Left ventricle myocardium inferior (tissue), 1 donor: ENCODE data around the gene ULK2. TPM values are rescaled to one million over a fixed set of nuclear protein-coding genes. Genes with fewer than 3 reads are reported as not detected.

Experiments
- DNase-seq: peaks from one replicate; pipeline ENCODE4 v3.0.0-alpha.2; 2020
- H3K27ac ChIP-seq: fragments of 200-600 bp; replicated peaks from 2 replicates; pipeline ENCODE4 v1.8.0; 2021
- H3K27me3 ChIP-seq: fragments of 200-600 bp; 2 replicates; pipeline ENCODE4 v1.8.0; 2021; ENCODE audit warnings: low read depth
- H3K36me3 ChIP-seq: fragments of 200-600 bp; 2 replicates; pipeline ENCODE4 v1.8.0; 2021
- H3K4me1 ChIP-seq: fragments of 200-600 bp; 2 replicates; pipeline ENCODE4 v1.8.0; 2021
- H3K4me3 ChIP-seq: fragments of 200-600 bp; 2 replicates; pipeline ENCODE4 v1.8.0; 2021; ENCODE audit warnings: mild to moderate bottlenecking, moderate library complexity
- H3K9me3 ChIP-seq: fragments of 200-600 bp; replicated peaks from 2 replicates; pipeline ENCODE4 v1.8.0; 2021
- intact Hi-C: fragments of 100-400 bp; cut with micrococcal nuclease; formaldehyde crosslinking; loops from one replicate; pipeline ENCODE4 v1.11.0; 2022
- total RNA-seq: library from RNA; stranded (reverse); fragmentation: NEBNext Ultra II Directional; extraction: Animal tissue kit (Norgen Biotek cat#: 25700); gene quantifications from one replicate; pipeline ENCODE4 v1.2.1, GENCODE V29; 2021
- TF ChIP-seq, protein P1 (sequence below): fragments of 200-600 bp; IDR thresholded peaks from 2 replicates; pipeline ENCODE4 v1.8.0; 2021; ENCODE audit warnings: antibody characterized with exemption, mild to moderate bottlenecking, borderline replicate concordance
- donor health status: DM: no; HTN: yes; CAD: no; lungs with severe emphysema.

The ULK2 gene
- total RNA-seq, 1 donor from 2014 or later: 19.1 TPM

DNA sequence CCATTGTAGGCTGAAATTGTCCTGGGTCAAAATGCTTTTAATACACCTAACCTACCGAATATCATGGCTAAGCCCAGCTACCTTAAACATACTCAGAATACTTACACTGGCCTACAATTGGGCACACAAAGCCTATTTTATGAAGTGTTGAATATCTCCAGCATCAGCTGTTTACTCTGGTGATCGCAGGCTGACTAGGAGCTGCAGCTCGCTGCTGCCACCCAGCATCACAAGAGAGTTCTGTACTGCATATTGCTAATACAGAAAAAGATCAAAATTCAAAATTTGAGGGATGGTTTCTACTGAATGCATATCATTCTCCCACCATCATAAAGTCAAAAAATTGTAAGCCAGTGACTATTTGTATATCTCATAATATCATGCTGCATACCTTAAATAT lies 55.3 kb downstream of the ULK2 start:
- H3K27ac ChIP-seq: no peak overlapping the region
- TF ChIP-seq, protein P1, sequence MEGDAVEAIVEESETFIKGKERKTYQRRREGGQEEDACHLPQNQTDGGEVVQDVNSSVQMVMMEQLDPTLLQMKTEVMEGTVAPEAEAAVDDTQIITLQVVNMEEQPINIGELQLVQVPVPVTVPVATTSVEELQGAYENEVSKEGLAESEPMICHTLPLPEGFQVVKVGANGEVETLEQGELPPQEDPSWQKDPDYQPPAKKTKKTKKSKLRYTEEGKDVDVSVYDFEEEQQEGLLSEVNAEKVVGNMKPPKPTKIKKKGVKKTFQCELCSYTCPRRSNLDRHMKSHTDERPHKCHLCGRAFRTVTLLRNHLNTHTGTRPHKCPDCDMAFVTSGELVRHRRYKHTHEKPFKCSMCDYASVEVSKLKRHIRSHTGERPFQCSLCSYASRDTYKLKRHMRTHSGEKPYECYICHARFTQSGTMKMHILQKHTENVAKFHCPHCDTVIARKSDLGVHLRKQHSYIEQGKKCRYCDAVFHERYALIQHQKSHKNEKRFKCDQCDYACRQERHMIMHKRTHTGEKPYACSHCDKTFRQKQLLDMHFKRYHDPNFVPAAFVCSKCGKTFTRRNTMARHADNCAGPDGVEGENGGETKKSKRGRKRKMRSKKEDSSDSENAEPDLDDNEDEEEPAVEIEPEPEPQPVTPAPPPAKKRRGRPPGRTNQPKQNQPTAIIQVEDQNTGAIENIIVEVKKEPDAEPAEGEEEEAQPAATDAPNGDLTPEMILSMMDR: no peak
- H3K27me3 ChIP-seq: no peaks in the 10 kb centered on the region
- H3K4me1 ChIP-seq: no peaks in the 10 kb centered on the region
- H3K4me3 ChIP-seq: no peak overlapping the region
- no peak for DNase-seq
- intact Hi-C loops: no loop called here
- H3K9me3 ChIP-seq: no peaks in the 10 kb centered on the region
- H3K36me3 ChIP-seq: peaks cover 39% of the 10 kb centered on the region

DNA sequence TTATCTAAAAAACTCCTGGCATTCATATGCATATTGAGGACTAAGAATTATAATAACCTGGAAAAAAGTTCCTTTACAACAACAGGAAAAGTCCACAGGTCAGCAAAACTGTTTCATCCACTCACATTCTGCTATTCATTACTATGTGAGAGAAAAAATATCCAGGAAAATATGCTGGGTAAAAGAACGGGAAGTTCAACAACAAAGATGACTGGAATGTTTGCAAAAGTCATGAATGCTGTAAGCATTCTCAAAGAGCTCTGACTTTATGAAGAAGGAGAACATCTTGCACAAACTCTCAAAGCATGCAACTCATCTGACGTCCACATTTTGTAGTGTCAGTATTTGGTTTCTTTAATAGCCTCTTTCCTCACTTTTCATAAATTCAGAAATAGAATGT lies 62.7 kb downstream of the ULK2 start:
- Histone ChIP-seq H3K9me3 (no peaks in the 10 kb centered on the region), H3K27me3 (no peaks in the 10 kb centered on the region), H3K27ac (no peak overlapping the region), H3K36me3 (peaks cover 43% of the 10 kb centered on the region), H3K4me3 (no peak overlapping the region), H3K4me1 (no peaks in the 10 kb centered on the region)
- intact Hi-C loops: no loop called here
- TF ChIP-seq, protein P1: no peak
- no peak for DNase-seq

DNA sequence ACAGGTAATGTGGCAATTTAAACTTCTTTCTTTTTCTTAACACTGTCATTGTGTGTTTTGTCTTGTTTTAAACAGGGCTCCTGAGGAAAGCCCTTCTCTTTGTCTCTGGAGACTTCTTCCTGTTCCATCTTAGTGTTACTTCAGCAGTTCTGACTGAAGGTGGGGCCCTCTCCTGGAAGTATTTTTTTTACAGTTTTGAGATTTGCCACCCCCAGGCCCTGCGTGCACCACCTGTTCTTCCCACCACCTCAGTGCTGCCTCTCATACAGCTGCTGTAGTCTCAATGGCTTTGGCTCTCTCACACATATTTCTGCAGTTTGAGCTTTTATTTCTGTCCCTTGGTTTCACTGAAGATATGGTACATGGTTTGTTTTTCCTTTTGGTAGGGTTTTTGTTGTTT lies 67.2 kb downstream of the ULK2 start:
- Histone ChIP-seq H3K4me3 (no peak overlapping the region), H3K27me3 (no peaks in the 10 kb centered on the region), H3K36me3 (peaks cover 71% of the 10 kb centered on the region), H3K27ac (no peak overlapping the region), H3K4me1 (no peaks in the 10 kb centered on the region), H3K9me3 (peaks cover 14% of the 10 kb centered on the region)
- TF ChIP-seq, protein P1: no peak
- DNase-seq: no peak
- intact Hi-C loops: no loop called here

DNA sequence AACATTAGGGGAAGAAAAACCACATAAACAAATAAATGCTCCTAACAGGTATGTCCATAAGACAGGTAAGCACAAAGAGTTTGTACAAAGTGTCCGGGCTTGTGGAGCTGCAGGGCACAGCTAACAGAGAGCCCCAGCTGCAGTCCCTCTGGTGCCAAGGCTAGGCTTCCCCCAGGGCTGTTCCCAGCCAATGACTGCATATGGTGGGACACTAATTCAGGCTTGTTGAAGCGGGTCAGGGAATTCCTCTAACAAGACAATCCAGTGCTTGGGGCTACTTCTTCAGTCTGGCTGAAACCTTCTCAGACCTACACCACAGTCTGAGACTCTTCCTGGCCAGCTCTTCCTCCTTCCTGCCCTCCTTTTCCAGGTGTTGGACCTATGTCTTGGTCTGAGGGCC lies 67.9 kb downstream of the ULK2 start:
- H3K27me3 ChIP-seq: no peaks in the 10 kb centered on the region
- H3K4me1 ChIP-seq: no peaks in the 10 kb centered on the region
- intact Hi-C loops: no loop called here
- H3K4me3 ChIP-seq: no peak overlapping the region
- H3K9me3 ChIP-seq: peaks cover 14% of the 10 kb centered on the region
- H3K27ac ChIP-seq: no peak overlapping the region
- H3K36me3 ChIP-seq: peaks cover 79% of the 10 kb centered on the region
- TF ChIP-seq, protein P1: no peak
- DNase-seq: no peak

DNA sequence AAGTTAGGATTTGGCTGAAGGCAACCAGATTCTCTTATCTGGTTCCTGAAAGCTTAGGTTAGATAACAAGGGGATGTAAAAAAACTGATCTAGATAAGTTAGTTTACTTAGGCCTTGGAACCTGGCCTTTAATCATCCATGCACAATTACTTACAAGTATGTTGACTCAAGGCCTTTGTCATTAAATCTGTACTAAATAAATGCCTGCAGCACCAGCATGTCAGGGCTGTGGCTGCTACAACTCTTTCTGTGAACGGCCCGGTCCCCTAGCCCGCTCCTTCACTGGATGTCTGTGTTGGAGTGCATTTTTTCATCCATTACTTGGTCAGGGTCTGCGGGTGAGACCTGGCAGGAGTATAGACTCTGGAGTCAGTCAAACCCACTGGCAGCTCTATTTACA lies 71.3 kb downstream of the ULK2 start:
- TF ChIP-seq, protein P1: no peak
- Histone ChIP-seq H3K36me3 (peaks cover 96% of the 10 kb centered on the region), H3K27me3 (no peaks in the 10 kb centered on the region), H3K9me3 (peaks cover 23% of the 10 kb centered on the region), H3K4me1 (no peaks in the 10 kb centered on the region), H3K27ac (no peak overlapping the region), H3K4me3 (no peak overlapping the region)
- intact Hi-C loops: no loop called here
- no peak for DNase-seq
